ENCODE data around the gene DEPDC7. TPM values are rescaled to one million over a fixed set of nuclear protein-coding genes. Genes with fewer than 3 reads are reported as not detected.

Gene DEPDC7
- total RNA-seq, 3 donors from 2014 or later: 0.59 to 0.98 (median 0.64) TPM

- no peaks in the 10 kb centered on the region for H3K27me3 ChIP-seq
- H3K27ac ChIP-seq: no peak overlapping the region
- no peaks in the 10 kb centered on the region for H3K9me3 ChIP-seq
- TF ChIP-seq POLR2A (IDR thresholded peaks at IDR 0.05) (no peak), POLR2AphosphoS5 (IDR thresholded peaks at IDR 0.05) (no peak)
- intact Hi-C loops (cut with DNase I; ENCODE audit: low total_unique reads): loop anchor here (5.0 kb wide), 1 partner anchor 105 kb away; no protein-coding TSS in a partner anchor
- no peaks in the 10 kb centered on the region for H3K36me3 ChIP-seq
- no peaks in the 10 kb centered on the region for H3K4me1 ChIP-seq
- H3K4me3 ChIP-seq: no peak overlapping the region
- no peak for DNase-seq (ENCODE audit: low spot score in 2 of 2)
Observed at GRCh38 chr11:33067294-33067693, 51.6 kb downstream of the DEPDC7 start.

DNA sequence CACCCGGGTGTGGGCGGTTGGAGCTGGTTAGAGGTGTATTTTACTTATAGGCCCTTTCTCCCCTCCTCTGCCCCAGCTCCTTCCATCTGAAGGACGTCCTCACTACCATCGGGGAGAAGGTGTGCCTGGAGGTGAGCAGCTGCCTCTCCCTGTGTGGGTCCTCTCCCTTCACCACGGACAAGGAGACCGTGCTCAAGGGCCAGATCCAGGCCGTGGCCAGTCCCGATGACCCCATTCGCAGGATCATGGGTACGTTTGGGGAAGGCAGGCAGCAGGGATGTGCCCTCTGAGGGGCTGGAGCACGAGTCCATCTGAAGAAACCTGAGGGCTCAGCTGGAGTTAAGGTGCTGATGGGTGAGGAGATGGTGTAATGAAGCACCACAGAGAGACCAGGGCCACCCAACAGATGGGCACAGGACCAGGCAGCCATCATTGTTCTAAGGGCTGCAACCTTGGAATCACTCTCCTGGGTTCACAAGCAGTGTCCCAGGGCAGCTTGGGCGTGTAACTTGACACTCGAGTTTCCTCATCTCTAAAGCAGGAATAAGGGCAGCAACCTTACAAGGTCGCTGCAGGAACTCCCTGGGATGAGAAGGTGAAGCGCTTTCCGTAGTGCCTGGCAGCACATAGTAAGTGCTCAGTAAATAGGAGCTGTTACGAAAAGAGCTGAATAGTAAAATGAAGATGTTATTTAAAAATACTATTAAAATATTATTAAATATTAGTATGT, 53.1 kb downstream of the DEPDC7 start:
- TF ChIP-seq, protein P1, sequence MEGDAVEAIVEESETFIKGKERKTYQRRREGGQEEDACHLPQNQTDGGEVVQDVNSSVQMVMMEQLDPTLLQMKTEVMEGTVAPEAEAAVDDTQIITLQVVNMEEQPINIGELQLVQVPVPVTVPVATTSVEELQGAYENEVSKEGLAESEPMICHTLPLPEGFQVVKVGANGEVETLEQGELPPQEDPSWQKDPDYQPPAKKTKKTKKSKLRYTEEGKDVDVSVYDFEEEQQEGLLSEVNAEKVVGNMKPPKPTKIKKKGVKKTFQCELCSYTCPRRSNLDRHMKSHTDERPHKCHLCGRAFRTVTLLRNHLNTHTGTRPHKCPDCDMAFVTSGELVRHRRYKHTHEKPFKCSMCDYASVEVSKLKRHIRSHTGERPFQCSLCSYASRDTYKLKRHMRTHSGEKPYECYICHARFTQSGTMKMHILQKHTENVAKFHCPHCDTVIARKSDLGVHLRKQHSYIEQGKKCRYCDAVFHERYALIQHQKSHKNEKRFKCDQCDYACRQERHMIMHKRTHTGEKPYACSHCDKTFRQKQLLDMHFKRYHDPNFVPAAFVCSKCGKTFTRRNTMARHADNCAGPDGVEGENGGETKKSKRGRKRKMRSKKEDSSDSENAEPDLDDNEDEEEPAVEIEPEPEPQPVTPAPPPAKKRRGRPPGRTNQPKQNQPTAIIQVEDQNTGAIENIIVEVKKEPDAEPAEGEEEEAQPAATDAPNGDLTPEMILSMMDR (IDR thresholded peaks at IDR 0.05): no peak
- no peak for TF ChIP-seq POLR2AphosphoS5 (IDR thresholded peaks at IDR 0.05)
- no peak for TF ChIP-seq POLR2A (IDR thresholded peaks at IDR 0.05)
- H3K9me3 ChIP-seq: no peaks in the 10 kb centered on the region
- H3K27ac ChIP-seq: no peak overlapping the region
- H3K4me3 ChIP-seq: no peak overlapping the region
- intact Hi-C loops (cut with DNase I; ENCODE audit: low total_unique reads): loop anchor here (5.0 kb wide), 1 partner anchor 106 kb away; no protein-coding TSS in a partner anchor
- H3K36me3 ChIP-seq: no peaks in the 10 kb centered on the region
- H3K4me1 ChIP-seq: no peaks in the 10 kb centered on the region
- no peaks in the 10 kb centered on the region for H3K27me3 ChIP-seq
- DNase-seq (ENCODE audit: low spot score in 2 of 2): no peak

GRCh38 chr11:33072465-33072864, 56.8 kb downstream of the DEPDC7 start:
- no peaks in the 10 kb centered on the region for H3K4me1 ChIP-seq
- H3K36me3 ChIP-seq: no peaks in the 10 kb centered on the region
- no peak for DNase-seq (ENCODE audit: low spot score in 2 of 2)
- no peak for TF ChIP-seq POLR2AphosphoS5 (IDR thresholded peaks at IDR 0.05)
- TF ChIP-seq, protein P1 (IDR thresholded peaks at IDR 0.05): no peak
- no peak for TF ChIP-seq POLR2A (IDR thresholded peaks at IDR 0.05)
- no peaks in the 10 kb centered on the region for H3K9me3 ChIP-seq
- no peaks in the 10 kb centered on the region for H3K27me3 ChIP-seq
- no peak overlapping the region for H3K4me3 ChIP-seq
- intact Hi-C loops (cut with DNase I; ENCODE audit: low total_unique reads): no loop called here
- H3K27ac ChIP-seq: no peak overlapping the region

Other genes starting within 250 kb of the DEPDC7 start
- under 1 TPM in 2 of 3 donors, not detected in 1; 0.15 to 0.33 TPM for gene CCDC73, start 221.2 kb upstream of the DEPDC7 start, total RNA-seq
- gene PRRG4, start 186.0 kb upstream of the DEPDC7 start, total RNA-seq: 10 to 100 TPM in 1 of 3 donors, 1 to 10 TPM in 2; 2.2 to 25.5 (median 9.5) TPM
- 10 to 100 TPM; 34.4 to 55.3 (median 40.6) TPM for gene QSER1, start 123.1 kb upstream of the DEPDC7 start, total RNA-seq
- gene TCP11L1, start 23.7 kb downstream of the DEPDC7 start, total RNA-seq: 10 to 100 TPM; 19.8 to 34.7 (median 29.0) TPM
- 10 to 100 TPM in 2 of 3 donors, 1 to 10 TPM in 1; 9.0 to 33.4 (median 15.7) TPM for gene CSTF3, start 145.6 kb downstream of the DEPDC7 start, total RNA-seq
- 100 to 1,000 TPM; 200 to 223 (median 202) TPM for gene HIPK3, start 241.5 kb downstream of the DEPDC7 start, total RNA-seq

Data from breast epithelium (tissue), 4 donors.